ENCODE results near the gene GJC1. TPM values are rescaled to one million over a fixed set of nuclear protein-coding genes. Genes with fewer than 3 reads are reported as not detected.
"Not testable (repeated sequence)": the region's sequence is repeated elsewhere in the genome, so short reads cannot be mapped to it uniquely, and the experiment has no call there.

Gene GJC1
- total RNA-seq, 2 donors from 2014 or later, result 15.4 to 29.0 TPM

GRCh38 chr17:44827863-44828262 is 2.2 kb downstream of the GJC1 start:
- peaks cover under 1 to 48% of the 10 kb centered on the region in 2 donors for H3K4me1 ChIP-seq (ENCODE audit: control insufficient read depth in 1 of 2, low read depth in 2 of 2)
- no peaks in the 10 kb centered on the region for H3K9me3 ChIP-seq
- H3K4me3 ChIP-seq, result no peak overlapping the region
- DNase-seq (ENCODE audit: low spot score) (no peak), ATAC-seq (ENCODE audit: insufficient number of reproducible peaks, low FRiP score, low read depth) (no peak)
- no peaks in the 10 kb centered on the region for H3K36me3 ChIP-seq
- TF ChIP-seq CTCF (IDR thresholded peaks at IDR 0.05), result no peak
- H3K27me3 ChIP-seq (replicated peaks; ENCODE audit: insufficient read depth), result no peaks in the 10 kb centered on the region
- H3K27ac ChIP-seq, result peak overlapping the region in 1 of 2 donors; percentile 8

GRCh38 chr17:44826123-44826790 is 3.8 kb downstream of the GJC1 start:
- TF ChIP-seq CTCF (IDR thresholded peaks at IDR 0.05), result no peak
- no peak overlapping the region for H3K4me3 ChIP-seq

GRCh38 chr17:44825236-44825635 is 4.9 kb downstream of the GJC1 start:
- not testable (repeated sequence) for ATAC-seq (ENCODE audit: insufficient number of reproducible peaks, low FRiP score, low read depth); H3K9me3 ChIP-seq; H3K4me3 ChIP-seq; H3K27me3 ChIP-seq (replicated peaks; ENCODE audit: insufficient read depth); DNase-seq (ENCODE audit: low spot score); H3K36me3 ChIP-seq; H3K27ac ChIP-seq
- peaks cover 6 to 63% of the 10 kb centered on the region in 2 donors for H3K4me1 ChIP-seq (ENCODE audit: control insufficient read depth in 1 of 2, low read depth in 2 of 2)

More at GRCh38 chr17:44826123-44826790, 3.8 kb downstream of the GJC1 start:
- DNase-seq (ENCODE audit: low spot score) (no peak), ATAC-seq (ENCODE audit: insufficient number of reproducible peaks, low FRiP score, low read depth) (no peak)
- no peaks in the 10 kb centered on the region for H3K9me3 ChIP-seq
- H3K36me3 ChIP-seq, result no peaks in the 10 kb centered on the region
- peaks cover 6 to 57% of the 10 kb centered on the region in 2 donors for H3K4me1 ChIP-seq (ENCODE audit: control insufficient read depth in 1 of 2, low read depth in 2 of 2)
- peak overlapping the region; percentile 15 to 54 for H3K27ac ChIP-seq
- no peaks in the 10 kb centered on the region for H3K27me3 ChIP-seq (replicated peaks; ENCODE audit: insufficient read depth)

- DNase-seq (ENCODE audit: low spot score), result no peak
- H3K27ac ChIP-seq, result peak overlapping the region; percentile 45 to 62
- H3K4me1 ChIP-seq (ENCODE audit: control insufficient read depth in 1 of 2, low read depth in 2 of 2), result peaks cover 6 to 38% of the 10 kb centered on the region in 2 donors
- no peak for TF ChIP-seq CTCF (IDR thresholded peaks at IDR 0.05)
- H3K4me3 ChIP-seq, result peak overlapping the region; percentile 30
- peak; percentile 74 for ATAC-seq (ENCODE audit: insufficient number of reproducible peaks, low FRiP score, low read depth)
- no peaks in the 10 kb centered on the region for H3K9me3 ChIP-seq
- no peaks in the 10 kb centered on the region for H3K27me3 ChIP-seq (replicated peaks; ENCODE audit: insufficient read depth)
- no peaks in the 10 kb centered on the region for H3K36me3 ChIP-seq
These were observed 9.4 kb downstream of the GJC1 start for GRCh38 chr17:44820631-44821212.

- H3K36me3 ChIP-seq; ATAC-seq (ENCODE audit: insufficient number of reproducible peaks, low FRiP score, low read depth); H3K9me3 ChIP-seq; H3K27me3 ChIP-seq (replicated peaks; ENCODE audit: insufficient read depth); H3K4me3 ChIP-seq; DNase-seq (ENCODE audit: low spot score); H3K27ac ChIP-seq: not testable (repeated sequence)
- H3K4me1 ChIP-seq (ENCODE audit: control insufficient read depth in 1 of 2, low read depth in 2 of 2), result peaks cover 9 to 37% of the 10 kb centered on the region in 2 donors
These were observed 11.6 kb downstream of the GJC1 start for GRCh38 chr17:44818508-44818907.

- H3K27ac ChIP-seq, result peak overlapping the region; percentile 69 to 82
- peaks cover 15 to 41% of the 10 kb centered on the region in 2 donors for H3K4me1 ChIP-seq (ENCODE audit: control insufficient read depth in 1 of 2, low read depth in 2 of 2)
- ATAC-seq (ENCODE audit: insufficient number of reproducible peaks, low FRiP score, low read depth) (no peak), DNase-seq (ENCODE audit: low spot score) (no peak)
- no peaks in the 10 kb centered on the region for H3K9me3 ChIP-seq
- H3K36me3 ChIP-seq, result no peaks in the 10 kb centered on the region
- H3K4me3 ChIP-seq, result no peak overlapping the region
- no peak for TF ChIP-seq CTCF (IDR thresholded peaks at IDR 0.05)
- H3K27me3 ChIP-seq (replicated peaks; ENCODE audit: insufficient read depth), result no peaks in the 10 kb centered on the region
These were observed 17.8 kb downstream of the GJC1 start for GRCh38 chr17:44812263-44812662.

GRCh38 chr17:44808656-44809388 is 21.3 kb downstream of the GJC1 start:
- not testable (repeated sequence) for H3K4me3 ChIP-seq; H3K36me3 ChIP-seq; H3K9me3 ChIP-seq; H3K27me3 ChIP-seq (replicated peaks; ENCODE audit: insufficient read depth); DNase-seq (ENCODE audit: low spot score); H3K27ac ChIP-seq; ATAC-seq (ENCODE audit: insufficient number of reproducible peaks, low FRiP score, low read depth)
- H3K4me1 ChIP-seq (ENCODE audit: control insufficient read depth in 1 of 2, low read depth in 2 of 2), result peaks cover 15 to 55% of the 10 kb centered on the region in 2 donors
